Osteoblast (primary cell): ENCODE measurements around the gene LRP6. TPM values are rescaled to one million over a fixed set of nuclear protein-coding genes. Genes with fewer than 3 reads are reported as not detected.

Source experiments
- DNase-seq: peaks from one replicate; pipeline ENCODE4 v3.0.0; 2011; ENCODE audit warnings: low spot score, mixed read lengths; ENCODE audit not compliant: insufficient read length; ENCODE audit errors: missing footprints
- H2AFZ ChIP-seq: 2 replicates; pipeline ENCODE4 v1.6.0; 2011; ENCODE audit warnings: mild to moderate bottlenecking, low read length
- H3K27ac ChIP-seq: 2 replicates; pipeline ENCODE4 v1.5.1; 2011; ENCODE audit warnings: mild to moderate bottlenecking, low read depth, low read length, moderate library complexity
- H3K27me3 ChIP-seq: 2 replicates; pipeline ENCODE4 v1.6.0; 2012; ENCODE audit warnings: mild to moderate bottlenecking, control low read depth, inconsistent platforms, low read length, moderate library complexity; ENCODE audit not compliant: insufficient read depth
- H3K36me3 ChIP-seq: 2 replicates; pipeline ENCODE4 v1.5.1; 2011; ENCODE audit warnings: mild to moderate bottlenecking, low read length, control low read depth, moderate library complexity; ENCODE audit not compliant: insufficient read depth
- H3K4me1 ChIP-seq: 2 replicates; pipeline ENCODE4 v1.5.1; 2011; ENCODE audit warnings: mild to moderate bottlenecking, low read length, control low read depth, moderate library complexity; ENCODE audit not compliant: insufficient read depth
- H3K4me2 ChIP-seq: 2 replicates; pipeline ENCODE4 v1.6.0; 2011; ENCODE audit warnings: mild to moderate bottlenecking, low read length; ENCODE audit not compliant: insufficient read depth
- H3K4me3 ChIP-seq: fragments of 200-600 bp; sonication (generic); 3 replicates; pipeline ENCODE4 v1.5.1; 2012; ENCODE audit warnings: mild to moderate bottlenecking, low read length, inconsistent platforms; ENCODE audit not compliant: insufficient read depth
- H3K79me2 ChIP-seq: 2 replicates; pipeline ENCODE4 v1.6.0; 2012; ENCODE audit warnings: mild to moderate bottlenecking, low read length, control low read depth, inconsistent platforms; ENCODE audit not compliant: insufficient read depth
- H3K9me3 ChIP-seq: 2 replicates; pipeline ENCODE4 v1.5.1; 2011; ENCODE audit warnings: low read depth, low read length, control low read depth
- H4K20me1 ChIP-seq: 2 replicates; pipeline ENCODE4 v1.6.0; 2012; ENCODE audit warnings: mild to moderate bottlenecking, low read length, control low read depth; ENCODE audit not compliant: insufficient read depth
- total RNA-seq: library from RNA; depleted of rRNA; stranded (reverse); fragments of >200 nt; gene quantifications from 2 replicates; pipeline ENCODE4 v1.2.3, GENCODE V29; 2012
- TF ChIP-seq, protein P1 (sequence below): IDR thresholded peaks from 2 replicates; pipeline ENCODE4 v1.5.1; 2011; ENCODE audit warnings: mild to moderate bottlenecking, low read depth, low read length, moderate library complexity; ENCODE audit errors: extremely low read depth

Gene LRP6
- total RNA-seq, 1 donor: 46.7 TPM

- Histone ChIP-seq H3K79me2 (no peaks in the 10 kb centered on the region), H3K4me3 (no peak overlapping the region), H4K20me1 (peaks cover 5% of the 10 kb centered on the region), H3K4me2 (no peak overlapping the region), H3K4me1 (no peaks in the 10 kb centered on the region), H2AFZ (no peak overlapping the region), H3K27ac (no peak overlapping the region), H3K36me3 (peaks cover 2% of the 10 kb centered on the region), H3K9me3 (no peaks in the 10 kb centered on the region), H3K27me3 (no peaks in the 10 kb centered on the region)
- TF ChIP-seq, protein P1, sequence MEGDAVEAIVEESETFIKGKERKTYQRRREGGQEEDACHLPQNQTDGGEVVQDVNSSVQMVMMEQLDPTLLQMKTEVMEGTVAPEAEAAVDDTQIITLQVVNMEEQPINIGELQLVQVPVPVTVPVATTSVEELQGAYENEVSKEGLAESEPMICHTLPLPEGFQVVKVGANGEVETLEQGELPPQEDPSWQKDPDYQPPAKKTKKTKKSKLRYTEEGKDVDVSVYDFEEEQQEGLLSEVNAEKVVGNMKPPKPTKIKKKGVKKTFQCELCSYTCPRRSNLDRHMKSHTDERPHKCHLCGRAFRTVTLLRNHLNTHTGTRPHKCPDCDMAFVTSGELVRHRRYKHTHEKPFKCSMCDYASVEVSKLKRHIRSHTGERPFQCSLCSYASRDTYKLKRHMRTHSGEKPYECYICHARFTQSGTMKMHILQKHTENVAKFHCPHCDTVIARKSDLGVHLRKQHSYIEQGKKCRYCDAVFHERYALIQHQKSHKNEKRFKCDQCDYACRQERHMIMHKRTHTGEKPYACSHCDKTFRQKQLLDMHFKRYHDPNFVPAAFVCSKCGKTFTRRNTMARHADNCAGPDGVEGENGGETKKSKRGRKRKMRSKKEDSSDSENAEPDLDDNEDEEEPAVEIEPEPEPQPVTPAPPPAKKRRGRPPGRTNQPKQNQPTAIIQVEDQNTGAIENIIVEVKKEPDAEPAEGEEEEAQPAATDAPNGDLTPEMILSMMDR: no peak
- no peak for DNase-seq
Measured at GRCh38 chr12:12138203-12139154, 128.4 kb downstream of the LRP6 start.

DNA sequence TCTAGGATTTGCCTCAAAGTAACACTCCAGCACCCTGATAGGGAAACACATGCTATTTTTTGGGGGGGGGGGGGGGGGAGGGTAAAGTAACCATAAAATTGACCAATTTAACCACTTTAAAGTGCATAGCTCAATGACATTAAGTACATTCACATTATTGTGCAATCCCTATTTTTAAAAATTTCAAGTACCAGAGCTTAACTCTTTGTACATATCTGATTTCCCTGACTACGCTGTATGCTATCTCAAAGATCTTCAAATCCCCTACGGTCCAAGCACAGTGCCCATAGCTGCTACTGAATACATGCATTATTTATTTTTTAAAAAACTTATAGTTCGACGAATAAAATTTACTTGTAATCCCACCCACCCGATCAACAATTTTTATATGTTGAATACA is 133.1 kb downstream of the LRP6 start:
- H3K36me3 ChIP-seq: no peaks in the 10 kb centered on the region
- DNase-seq: no peak
- H3K9me3 ChIP-seq: no peaks in the 10 kb centered on the region
- TF ChIP-seq, protein P1: no peak
- no peak overlapping the region for H3K4me3 ChIP-seq
- no peak overlapping the region for H2AFZ ChIP-seq
- peaks cover under 1% of the 10 kb centered on the region for H4K20me1 ChIP-seq
- no peak overlapping the region for H3K4me2 ChIP-seq
- no peaks in the 10 kb centered on the region for H3K27me3 ChIP-seq
- no peaks in the 10 kb centered on the region for H3K79me2 ChIP-seq
- no peaks in the 10 kb centered on the region for H3K4me1 ChIP-seq
- H3K27ac ChIP-seq: no peak overlapping the region

GRCh38 chr12:12133259-12133658 is 133.6 kb downstream of the LRP6 start:
- H3K36me3 ChIP-seq: no peaks in the 10 kb centered on the region
- no peaks in the 10 kb centered on the region for H3K79me2 ChIP-seq
- no peaks in the 10 kb centered on the region for H3K9me3 ChIP-seq
- no peaks in the 10 kb centered on the region for H3K27me3 ChIP-seq
- no peak overlapping the region for H3K27ac ChIP-seq
- H3K4me1 ChIP-seq: no peaks in the 10 kb centered on the region
- H4K20me1 ChIP-seq: no peaks in the 10 kb centered on the region
- no peak overlapping the region for H3K4me2 ChIP-seq
- no peak overlapping the region for H3K4me3 ChIP-seq
- no peak for DNase-seq
- no peak overlapping the region for H2AFZ ChIP-seq
- TF ChIP-seq, protein P1: no peak

DNA sequence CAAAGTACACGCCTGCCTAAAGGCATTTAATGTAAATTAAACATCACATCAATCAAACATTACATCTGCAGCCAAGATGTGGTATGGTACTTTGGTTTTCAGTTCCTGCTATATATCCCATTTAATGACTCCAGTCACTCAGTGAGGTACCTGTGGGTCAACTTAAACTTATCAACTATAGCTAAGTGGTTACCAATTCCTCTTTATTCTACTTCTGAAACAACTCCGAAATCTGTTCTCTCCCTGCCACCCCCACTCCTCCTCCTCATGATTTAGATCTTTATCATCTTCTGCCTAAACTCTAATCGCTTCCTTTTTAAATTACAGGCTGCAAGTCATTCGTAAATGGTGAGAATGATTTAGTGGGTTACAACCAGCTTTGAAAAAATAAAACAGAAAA is 138.2 kb downstream of the LRP6 start:
- H3K4me3 ChIP-seq: no peak overlapping the region
- no peaks in the 10 kb centered on the region for H4K20me1 ChIP-seq
- no peaks in the 10 kb centered on the region for H3K9me3 ChIP-seq
- no peak overlapping the region for H2AFZ ChIP-seq
- no peaks in the 10 kb centered on the region for H3K79me2 ChIP-seq
- no peak overlapping the region for H3K4me2 ChIP-seq
- no peak overlapping the region for H3K27ac ChIP-seq
- no peaks in the 10 kb centered on the region for H3K27me3 ChIP-seq
- H3K4me1 ChIP-seq: no peaks in the 10 kb centered on the region
- peaks cover 26% of the 10 kb centered on the region for H3K36me3 ChIP-seq
- DNase-seq: no peak
- TF ChIP-seq, protein P1: no peak
